Measurements from ENCODE around the gene OLFML1.
A peak's percentile ranks its signal among the peaks of the same experiment; 100 is the strongest.
"Not testable (repeated sequence)": the region's sequence is repeated elsewhere in the genome, so short reads cannot be mapped to it uniquely, and the experiment has no call there.

OLFML1 gene

GRCh38 chr11:7513234-7514098, 28.2 kb downstream of the OLFML1 start, which contains the start of gene PPFIBP2:
Gene PPFIBP2, plus strand, starts transcription at chr11:7513999. Its CDS starts 35,477 bp downstream, at chr11:7549476.
- peak; percentile 66 for DNase-seq

GRCh38 chr11:7514099-7514591, 28.8 kb downstream of the OLFML1 start:
- no peak for DNase-seq

- no peak for DNase-seq
These were observed 30.2 kb downstream of the OLFML1 start for GRCh38 chr11:7515447-7515886.

GRCh38 chr11:7516475-7516874, 31.2 kb downstream of the OLFML1 start:
- DNase-seq: no peak

GRCh38 chr11:7517743-7518142, 32.4 kb downstream of the OLFML1 start:
- DNase-seq: not testable (repeated sequence)

GRCh38 chr11:7518811-7519562, 33.7 kb downstream of the OLFML1 start:
- no peak for DNase-seq

- no peak for DNase-seq
These were observed 35.0 kb downstream of the OLFML1 start for GRCh38 chr11:7520011-7520942.

GRCh38 chr11:7520981-7521487, 35.7 kb downstream of the OLFML1 start:
- DNase-seq: no peak

- no peak for DNase-seq
These were observed 36.8 kb downstream of the OLFML1 start for GRCh38 chr11:7522121-7522520.

- no peak for DNase-seq
These were observed 37.2 kb downstream of the OLFML1 start for GRCh38 chr11:7522546-7522945.

GRCh38 chr11:7523416-7524210, 38.3 kb downstream of the OLFML1 start:
- no peak for DNase-seq

GRCh38 chr11:7524462-7525235, 39.3 kb downstream of the OLFML1 start:
- no peak for DNase-seq

- DNase-seq: no peak
These were observed 40.1 kb downstream of the OLFML1 start for GRCh38 chr11:7525424-7525823.

- no peak for DNase-seq
These were observed 41.7 kb downstream of the OLFML1 start for GRCh38 chr11:7527029-7527428.

- DNase-seq: no peak
These were observed 43.3 kb downstream of the OLFML1 start for GRCh38 chr11:7528514-7529049.

GRCh38 chr11:7530013-7530640, 44.8 kb downstream of the OLFML1 start:
- no peak for DNase-seq

GRCh38 chr11:7531011-7531410, 45.7 kb downstream of the OLFML1 start:
- no peak for DNase-seq

- no peak for DNase-seq
These were observed 47.3 kb downstream of the OLFML1 start for GRCh38 chr11:7532405-7533145.
